SU-DHL-6 (cell line): ENCODE data around the gene ATRNL1.

Source experiments
- CTCF ChIP-seq: fragments of 200-600 bp; sonication (generic); IDR thresholded peaks from one replicate; pipeline ENCODE4 v1.5.1; 2017; ENCODE audit warnings: antibody characterized with exemption, mild to moderate bottlenecking, low read length, moderate library complexity; ENCODE audit not compliant: insufficient read depth, poor library complexity, severe bottlenecking
- EZH2phosphoT487 ChIP-seq: fragments of 200-600 bp; sonication (generic), shearing (Covaris generic); conservative IDR thresholded peaks from 2 replicates; pipeline ENCODE4 v1.6.1; 2018; ENCODE audit warnings: mild to moderate bottlenecking, antibody characterized with exemption, low read length, moderate library complexity, mixed read lengths

- no peak for TF ChIP-seq CTCF
- TF ChIP-seq EZH2phosphoT487: no peak
Observed at GRCh38 chr10:115974816-115975430, 881.8 kb downstream of the ATRNL1 start.
